Liver (tissue), 9 donors: Measurements from ENCODE around the gene ACSL6. TPM values are rescaled to one million over a fixed set of nuclear protein-coding genes. Genes with fewer than 3 reads are reported as not detected.

ENCODE experiments used
- DNase-seq: peaks from one replicate; pipeline ENCODE4 v3.0.0-alpha.2; 2017; ENCODE audit warnings: low spot score
- H3K27ac ChIP-seq, 2 donors: one replicate each; pipeline ENCODE4 v1.7.0; 2013; ENCODE audit warnings: inconsistent platforms in 2 of 2, low read length in 2 of 2, control low read depth in 1 of 2, low read depth in 1 of 2, mild to moderate bottlenecking in 1 of 2
- H3K27me3 ChIP-seq, 4 donors: one replicate each; pipeline versions ENCODE4 v1.6.1 to v1.7.0; 2013; ENCODE audit warnings: low read length in 3 of 4, inconsistent platforms in 1 of 4, mild to moderate bottlenecking in 1 of 4, moderate library complexity in 1 of 4; ENCODE audit not compliant: control insufficient read depth in 4 of 4, insufficient read depth in 4 of 4
- H3K36me3 ChIP-seq, 4 donors: one replicate each; pipeline versions ENCODE4 v1.6.1 to v1.7.0; 2013; ENCODE audit warnings: low read length in 3 of 4, mild to moderate bottlenecking in 3 of 4, low read depth in 1 of 4, moderate library complexity in 1 of 4; ENCODE audit not compliant: control insufficient read depth in 4 of 4, insufficient read depth in 3 of 4
- H3K4me1 ChIP-seq, 4 donors: one replicate each; pipeline versions ENCODE4 v1.6.1 to v1.7.0; 2013; ENCODE audit warnings: low read length in 3 of 4, mild to moderate bottlenecking in 3 of 4, moderate library complexity in 1 of 4; ENCODE audit not compliant: control insufficient read depth in 4 of 4, insufficient read depth in 4 of 4
- H3K4me3 ChIP-seq, 3 donors: one replicate each; pipeline versions ENCODE4 v1.6.1 to v1.7.0; 2013; ENCODE audit warnings: low read length in 3 of 3, control low read depth in 1 of 3, low read depth in 1 of 3, mild to moderate bottlenecking in 1 of 3
- H3K9ac ChIP-seq, 2 donors: one replicate each; pipeline ENCODE4 v1.7.0; 2013; ENCODE audit warnings: low read length in 2 of 2, mild to moderate bottlenecking in 2 of 2, moderate library complexity in 2 of 2, control low read depth in 1 of 2, low read depth in 1 of 2
- H3K9me3 ChIP-seq, 4 donors: one replicate each; pipeline versions ENCODE4 v1.6.1 to v1.7.0; 2013; ENCODE audit warnings: low read length in 3 of 4; ENCODE audit not compliant: control insufficient read depth in 4 of 4
- ATF3 ChIP-seq: IDR thresholded peaks from 2 replicates; pipeline ENCODE4 v1.6.1; 2016; ENCODE audit warnings: antibody characterized with exemption
- CTCF ChIP-seq: fragments of 150-350 bp; IDR thresholded peaks from 2 replicates; pipeline ENCODE4 v1.5.1; 2017; ENCODE audit warnings: improper control_type of control experiment, low read depth, low read length; ENCODE audit not compliant: missing input control
- EGR1 ChIP-seq, 2 donors: IDR thresholded peaks; 2 replicates each; pipeline ENCODE4 v1.6.1; 2016 to 2018; ENCODE audit warnings: antibody characterized with exemption in 2 of 2, low read depth in 2 of 2
- FOXA1 ChIP-seq: IDR thresholded peaks from 2 replicates; pipeline ENCODE4 v1.6.1; 2016; ENCODE audit warnings: antibody characterized with exemption
- FOXA2 ChIP-seq: IDR thresholded peaks from 2 replicates; pipeline ENCODE4 v1.6.1; 2016; ENCODE audit warnings: antibody characterized with exemption
- GABPA ChIP-seq, 2 donors: IDR thresholded peaks in 1 of 2; conservative IDR thresholded peaks in 1 of 2; 2 replicates each; pipeline ENCODE4 v1.6.1; 2016; ENCODE audit warnings: antibody characterized with exemption in 2 of 2, mild to moderate bottlenecking in 1 of 2, moderate library complexity in 1 of 2
- HNF4A ChIP-seq, 2 donors: conservative IDR thresholded peaks; 2 replicates each; pipeline ENCODE4 v1.6.1; 2016; ENCODE audit warnings: antibody characterized with exemption in 2 of 2, mild to moderate bottlenecking in 2 of 2
- HNF4G ChIP-seq: IDR thresholded peaks from 2 replicates; pipeline ENCODE4 v1.6.1; 2016; ENCODE audit warnings: antibody characterized with exemption
- NR2F2 ChIP-seq: IDR thresholded peaks from 2 replicates; pipeline ENCODE4 v1.6.1; 2016; ENCODE audit warnings: antibody characterized with exemption
- RAD21 ChIP-seq, 2 donors: IDR thresholded peaks; 2 replicates each; pipeline ENCODE4 v1.6.1; 2016; ENCODE audit warnings: antibody characterized with exemption in 2 of 2, mild to moderate bottlenecking in 2 of 2
- REST ChIP-seq: IDR thresholded peaks from 2 replicates; pipeline ENCODE4 v1.6.1; 2016; ENCODE audit warnings: antibody characterized with exemption, mild to moderate bottlenecking
- RXRA ChIP-seq, 2 donors: IDR thresholded peaks; 2 replicates each; pipeline ENCODE4 v1.6.1; 2017 to 2018; ENCODE audit warnings: antibody characterized with exemption in 2 of 2, mild to moderate bottlenecking in 1 of 2
- SP1 ChIP-seq: IDR thresholded peaks from 2 replicates; pipeline ENCODE4 v1.6.1; 2018; ENCODE audit warnings: antibody characterized with exemption, mild to moderate bottlenecking
- TAF1 ChIP-seq: conservative IDR thresholded peaks from 2 replicates; pipeline ENCODE4 v1.6.1; 2016; ENCODE audit warnings: antibody characterized with exemption, mild to moderate bottlenecking
- YY1 ChIP-seq: IDR thresholded peaks from 2 replicates; pipeline ENCODE4 v1.6.1; 2016; ENCODE audit warnings: antibody characterized with exemption, mild to moderate bottlenecking
- WGBS: extraction: QIAGEN DNeasy Blood & Tissue Kit; methylation state at CpG from one replicate; pipeline ENCODE4 v1.1.7; 2013; 5-methylcytosine and 5-hydroxymethylcytosine counted together
- polyA plus RNA-seq, 2 donors: library from polyadenylated mRNA; stranded (reverse) in 1 of 2; unstranded in 1 of 2; fragments of 200-250 nt in 1 of 2; fragments of >200 nt in 1 of 2; fragmentation: Nextera tagmentation in 1 of 2; extraction: Ambion mirVana in 1 of 2; gene quantifications; one replicate each; pipeline versions ENCODE4 v1.2.1 to v1.2.3, GENCODE V29; 2013 to 2015
- total RNA-seq, 2 donors: library from RNA; depleted of rRNA; stranded (reverse); fragments of >200 nt; gene quantifications; one replicate each; pipeline ENCODE4 v1.2.3, GENCODE V29; 2014
- donor health status: healthy.
- donor health status: healthy.
- donor health status: healthy.
- donor health status: healthy.
- donor health status: healthy.

ACSL6 gene
- total and polyA plus RNA-seq, 4 donors: 0.89 to 129 (median 4.6) TPM

- 94% methylated on average over 4 of the region's 4 CpGs for WGBS
- Histone ChIP-seq H3K27ac (no peak overlapping the region), H3K4me1 (peaks cover 6 to 21% (median 16%) of the 10 kb centered on the region in 4 donors), H3K4me3 (no peak overlapping the region), H3K36me3 (no peaks in the 10 kb centered on the region), H3K9ac (no peak overlapping the region), H3K27me3 (no peaks in the 10 kb centered on the region), H3K9me3 (no peaks in the 10 kb centered on the region)
- DNase-seq: no peak
- TF ChIP-seq HNF4A (conservative IDR thresholded peaks at IDR 0.05) (no peak), SP1 (no peak)
Observed at GRCh38 chr5:131993676-131994075, 17.8 kb downstream of the ACSL6 start.

GRCh38 chr5:131992370-131992769 is 19.1 kb downstream of the ACSL6 start:
- no peak overlapping the region for H3K4me3 ChIP-seq
- DNase-seq: no peak
- no peaks in the 10 kb centered on the region for H3K36me3 ChIP-seq
- H3K4me1 ChIP-seq: peaks cover 3 to 12% (median 11%) of the 10 kb centered on the region in 4 donors
- TF ChIP-seq NR2F2 (no peak), YY1 (no peak), RXRA (IDR thresholded peaks at IDR 0.05) (no peak), HNF4G (no peak), ATF3 (no peak), SP1 (no peak), REST (no peak), CTCF (no peak), FOXA2 (no peak), TAF1 (no peak), GABPA (IDR thresholded peaks at IDR 0.05 in 1 of 2, conservative IDR thresholded peaks at IDR 0.05 in 1 of 2) (no peak), HNF4A (conservative IDR thresholded peaks at IDR 0.05) (no peak), RAD21 (IDR thresholded peaks at IDR 0.05) (no peak), FOXA1 (no peak), EGR1 (IDR thresholded peaks at IDR 0.05; ENCODE audit: low read depth in 2 of 2) (no peak)
- no peaks in the 10 kb centered on the region for H3K9me3 ChIP-seq
- H3K27ac ChIP-seq: no peak overlapping the region
- H3K9ac ChIP-seq: no peak overlapping the region
- WGBS: 85% methylated on average over 5 of the region's 5 CpGs
- no peaks in the 10 kb centered on the region for H3K27me3 ChIP-seq
